Nephron progenitor cell (in vitro differentiated cells): ENCODE results near the gene PWP2.
A peak's percentile ranks its signal among the peaks of the same experiment; 100 is the strongest.
"Not testable (repeated sequence)": the region's sequence is repeated elsewhere in the genome, so short reads cannot be mapped to it uniquely, and the experiment has no call there.

Experiments used
- DNase-seq: peaks from one replicate; pipeline ENCODE4 v3.0.0; 2021
- H3K27ac Mint-ChIP-seq: 2 replicates; pipeline ENCODE4 v1.8.0; 2021; ENCODE audit warnings: mild to moderate bottlenecking, moderate library complexity, mixed read lengths
- H3K27me3 Mint-ChIP-seq: 2 replicates; pipeline ENCODE4 v1.8.0; 2021; ENCODE audit warnings: mild to moderate bottlenecking, low read depth, mixed read lengths; ENCODE audit not compliant: poor library complexity
- H3K36me3 Mint-ChIP-seq: 2 replicates; pipeline ENCODE4 v1.8.0; 2021; ENCODE audit warnings: low read depth, mixed read lengths
- H3K4me1 Mint-ChIP-seq: 2 replicates; pipeline ENCODE4 v1.8.0; 2021; ENCODE audit warnings: mixed read lengths
- H3K4me3 Mint-ChIP-seq: 2 replicates; pipeline ENCODE4 v1.8.0; 2021; ENCODE audit warnings: mild to moderate bottlenecking, moderate library complexity, mixed read lengths
- H3K9me3 Mint-ChIP-seq: 2 replicates; pipeline ENCODE4 v1.8.0; 2021; ENCODE audit warnings: mild to moderate bottlenecking, moderate library complexity, mixed read lengths
- CTCF ChIP-seq: fragments of 200-600 bp; sonication (generic); IDR thresholded peaks from 2 replicates; pipeline ENCODE4 v1.5.0; 2021; ENCODE audit warnings: antibody characterized with exemption

PWP2 gene

GRCh38 chr21:44107026-44107501 lies at the start of gene PWP2:
Gene PWP2 (plus strand): TSS chr21:44107399. CDS start chr21:44107417, 18 bp downstream.
- not testable (repeated sequence) for H3K27me3 Mint-ChIP-seq, H3K27ac Mint-ChIP-seq, H3K4me1 Mint-ChIP-seq, H3K36me3 Mint-ChIP-seq, H3K4me3 Mint-ChIP-seq, DNase-seq, H3K9me3 Mint-ChIP-seq

GRCh38 chr21:44057960-44058651 lies 49.1 kb upstream of the PWP2 start:
- TF ChIP-seq CTCF = no peak
- H3K27me3 Mint-ChIP-seq = no peaks in the 10 kb centered on the region
- peaks cover 32% of the 10 kb centered on the region for H3K36me3 Mint-ChIP-seq
- no peak for DNase-seq
- peaks cover 25% of the 10 kb centered on the region for H3K4me1 Mint-ChIP-seq
- H3K4me3 Mint-ChIP-seq = no peak overlapping the region
- H3K9me3 Mint-ChIP-seq = no peaks in the 10 kb centered on the region
- peak overlapping the region; percentile 86 for H3K27ac Mint-ChIP-seq

- Mint-ChIP-seq H3K4me3 (no peak overlapping the region), H3K9me3 (no peaks in the 10 kb centered on the region), H3K4me1 (peaks cover 23% of the 10 kb centered on the region), H3K27ac (peak overlapping the region; percentile 86), H3K36me3 (peaks cover 31% of the 10 kb centered on the region), H3K27me3 (no peaks in the 10 kb centered on the region)
- no peak for TF ChIP-seq CTCF
- DNase-seq = no peak
Measured at GRCh38 chr21:44058652-44058964, 48.6 kb upstream of the PWP2 start.

GRCh38 chr21:44058981-44059380 lies 48.2 kb upstream of the PWP2 start:
- peak overlapping the region; percentile 86 for H3K27ac Mint-ChIP-seq
- H3K4me1 Mint-ChIP-seq = peaks cover 20% of the 10 kb centered on the region
- H3K36me3 Mint-ChIP-seq = peaks cover 30% of the 10 kb centered on the region
- no peak overlapping the region for H3K4me3 Mint-ChIP-seq
- H3K27me3 Mint-ChIP-seq = no peaks in the 10 kb centered on the region
- TF ChIP-seq CTCF = no peak
- no peak for DNase-seq
- H3K9me3 Mint-ChIP-seq = no peaks in the 10 kb centered on the region

- no peak for TF ChIP-seq CTCF
- Mint-ChIP-seq H3K27me3 (no peaks in the 10 kb centered on the region), H3K9me3 (no peaks in the 10 kb centered on the region), H3K36me3 (peaks cover 32% of the 10 kb centered on the region), H3K27ac (no peak overlapping the region), H3K4me1 (peaks cover 15% of the 10 kb centered on the region), H3K4me3 (no peak overlapping the region)
- DNase-seq = no peak
Measured at GRCh38 chr21:44059710-44060109, 47.5 kb upstream of the PWP2 start.

GRCh38 chr21:44062380-44062779 lies 44.8 kb upstream of the PWP2 start:
- H3K4me1 Mint-ChIP-seq = peaks cover 21% of the 10 kb centered on the region
- TF ChIP-seq CTCF = no peak
- no peaks in the 10 kb centered on the region for H3K27me3 Mint-ChIP-seq
- H3K27ac Mint-ChIP-seq = no peak overlapping the region
- H3K9me3 Mint-ChIP-seq = no peaks in the 10 kb centered on the region
- DNase-seq = no peak
- H3K36me3 Mint-ChIP-seq = peaks cover 23% of the 10 kb centered on the region
- H3K4me3 Mint-ChIP-seq = no peak overlapping the region
